Measurements from ENCODE around the gene SHISA9.

The SHISA9 gene

GRCh38 chr16:13042291-13042685 lies 140.9 kb downstream of the SHISA9 start:
- no peak overlapping the region for H3K4me3 ChIP-seq (ENCODE audit: low read depth, low read length)
- TF ChIP-seq CTCF (IDR thresholded peaks at IDR 0.05; ENCODE audit: low read depth, low read length) = no peak
- TF ChIP-seq POLR2A (IDR thresholded peaks at IDR 0.05; ENCODE audit: extremely low read depth, insufficient read length) = no peak
- no peak for TF ChIP-seq MYC (IDR thresholded peaks at IDR 0.05; ENCODE audit: low read depth, low read length)
- TF ChIP-seq MAX (IDR thresholded peaks at IDR 0.05; ENCODE audit: low read depth, low read length) = no peak
- DNase-seq (ENCODE audit: low read depth) = no peak

DNA sequence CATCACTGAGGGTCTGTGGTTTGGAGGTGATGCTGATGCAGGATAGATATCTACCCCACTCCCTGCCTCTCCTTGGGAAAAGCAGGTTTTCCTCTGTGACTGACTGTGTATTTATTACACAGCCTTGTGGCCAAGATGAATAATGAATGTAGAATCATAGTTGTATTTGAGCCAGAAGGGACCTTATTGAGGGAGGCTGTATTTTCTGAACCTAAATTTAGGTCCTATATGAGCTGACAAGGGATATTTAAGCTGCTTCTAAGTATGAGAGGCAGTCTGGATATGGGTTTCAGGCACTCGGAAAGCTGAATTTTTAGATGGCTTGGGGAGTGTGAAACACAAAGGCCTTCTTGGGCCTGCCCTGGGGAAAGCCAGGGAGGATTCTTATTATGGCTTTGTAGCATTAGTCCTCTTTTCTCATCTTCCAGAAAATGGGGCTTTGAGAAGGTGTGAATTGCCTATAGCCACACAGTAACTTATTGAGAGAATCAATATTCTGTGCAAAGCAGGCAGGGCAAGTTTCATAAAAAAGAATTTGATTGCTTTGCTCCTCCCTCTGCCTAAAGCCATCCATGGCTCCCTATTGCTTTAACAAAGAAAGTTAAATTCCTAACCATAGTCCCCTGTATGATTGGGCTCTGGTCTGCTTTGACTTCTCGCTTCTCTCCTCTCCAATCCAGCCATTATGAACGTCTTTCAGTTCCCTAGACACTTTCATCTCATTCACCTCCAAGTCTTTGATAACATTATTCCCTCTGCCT lies 144.8 kb downstream of the SHISA9 start:
- no peak overlapping the region for H3K4me3 ChIP-seq (ENCODE audit: low read depth, low read length)
- no peak for DNase-seq (ENCODE audit: low read depth)
- no peak for TF ChIP-seq CTCF (IDR thresholded peaks at IDR 0.05; ENCODE audit: low read depth, low read length)
- TF ChIP-seq POLR2A (IDR thresholded peaks at IDR 0.05; ENCODE audit: extremely low read depth, insufficient read length) = no peak
- no peak for TF ChIP-seq MYC (IDR thresholded peaks at IDR 0.05; ENCODE audit: low read depth, low read length)
- no peak for TF ChIP-seq MAX (IDR thresholded peaks at IDR 0.05; ENCODE audit: low read depth, low read length)

DNA sequence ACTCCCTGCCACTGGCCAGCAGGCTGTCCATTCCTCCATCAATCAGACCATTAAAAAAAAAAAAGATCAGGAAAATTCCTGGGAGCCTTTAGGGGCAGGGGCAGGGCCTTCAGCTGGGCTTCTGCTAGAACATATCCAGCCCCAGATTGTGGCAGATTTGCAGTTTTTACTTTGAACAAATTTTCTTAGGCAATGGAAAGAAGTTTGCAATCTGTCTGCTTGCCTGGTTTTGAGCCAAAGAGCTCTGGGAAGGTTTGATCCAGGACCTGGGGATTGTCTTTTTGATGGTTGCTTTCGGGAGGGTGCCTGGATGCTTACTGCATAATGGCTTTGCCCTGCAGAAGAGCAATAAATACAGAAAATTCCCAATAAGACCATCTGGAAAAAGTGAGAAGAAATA lies 145.9 kb downstream of the SHISA9 start:
- DNase-seq (ENCODE audit: low read depth) = no peak
- no peak for TF ChIP-seq MYC (IDR thresholded peaks at IDR 0.05; ENCODE audit: low read depth, low read length)
- H3K4me3 ChIP-seq (ENCODE audit: low read depth, low read length) = no peak overlapping the region

DNA sequence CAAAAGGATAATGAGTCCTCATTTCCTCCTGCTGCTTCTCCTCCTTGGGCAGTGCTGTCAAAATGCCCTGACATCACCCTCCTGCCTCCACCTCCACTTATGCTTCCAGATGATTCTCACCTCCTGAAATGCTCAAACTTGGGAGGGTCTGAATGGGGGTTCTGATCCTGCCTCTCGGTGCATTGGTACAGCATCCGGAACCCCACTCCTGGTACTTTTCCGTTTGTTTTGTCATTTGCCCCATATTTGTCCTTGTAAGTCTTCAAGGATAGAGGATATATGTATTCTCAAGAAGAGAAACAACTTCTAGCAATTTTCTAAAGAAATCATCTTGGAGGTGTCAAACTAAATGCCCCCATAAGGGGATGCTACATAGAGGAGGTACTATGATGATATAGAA lies 148.3 kb downstream of the SHISA9 start:
- TF ChIP-seq MYC (IDR thresholded peaks at IDR 0.05; ENCODE audit: low read depth, low read length) (no peak), POLR2A (IDR thresholded peaks at IDR 0.05; ENCODE audit: extremely low read depth, insufficient read length) (no peak), CTCF (IDR thresholded peaks at IDR 0.05; ENCODE audit: low read depth, low read length) (no peak), MAX (IDR thresholded peaks at IDR 0.05; ENCODE audit: low read depth, low read length) (no peak)
- H3K4me3 ChIP-seq (ENCODE audit: low read depth, low read length) = no peak overlapping the region
- no peak for DNase-seq (ENCODE audit: low read depth)

DNA sequence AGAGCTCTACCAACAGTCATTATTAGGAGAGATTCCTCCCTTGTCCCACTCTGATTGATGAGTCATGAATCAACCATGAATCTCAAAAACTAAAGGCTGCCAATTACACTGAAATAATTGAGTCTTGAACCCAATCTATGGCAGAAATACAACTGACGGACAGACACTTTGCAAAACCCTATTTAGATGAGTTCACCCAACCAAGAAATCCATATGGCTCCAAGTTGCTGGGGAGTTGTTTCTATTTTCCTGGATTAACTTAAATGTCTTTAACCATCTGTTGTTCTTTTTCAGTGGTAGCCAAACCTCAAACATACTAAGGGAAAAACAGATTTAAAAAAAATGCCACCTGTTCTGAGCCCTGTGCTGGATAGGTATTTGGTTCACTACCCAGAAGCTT lies 151.0 kb downstream of the SHISA9 start:
- TF ChIP-seq POLR2A (IDR thresholded peaks at IDR 0.05; ENCODE audit: extremely low read depth, insufficient read length) = no peak
- TF ChIP-seq MAX (IDR thresholded peaks at IDR 0.05; ENCODE audit: low read depth, low read length) = no peak
- no peak for TF ChIP-seq MYC (IDR thresholded peaks at IDR 0.05; ENCODE audit: low read depth, low read length)
- no peak for TF ChIP-seq CTCF (IDR thresholded peaks at IDR 0.05; ENCODE audit: low read depth, low read length)
- H3K4me3 ChIP-seq (ENCODE audit: low read depth, low read length) = no peak overlapping the region
- DNase-seq (ENCODE audit: low read depth) = no peak

DNA sequence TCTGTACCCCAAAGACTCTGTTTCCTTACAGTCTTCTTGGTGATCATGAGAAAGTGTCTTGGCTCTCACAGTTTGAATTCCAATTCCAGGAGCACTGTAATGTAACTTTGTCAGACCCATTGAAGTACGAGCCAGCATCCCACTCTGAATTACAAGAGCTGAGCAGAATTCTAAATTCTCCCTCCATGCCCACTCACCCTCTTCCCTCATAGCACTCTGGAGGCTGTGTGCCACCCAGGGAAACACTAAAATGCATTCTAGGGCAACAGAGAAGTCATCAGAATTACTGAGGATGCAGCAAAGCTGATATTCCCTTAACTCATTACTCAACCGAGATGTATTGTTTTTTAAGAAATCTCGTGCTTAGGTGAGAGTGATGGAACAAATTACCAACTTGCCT lies 154.1 kb downstream of the SHISA9 start:
- no peak for TF ChIP-seq MAX (IDR thresholded peaks at IDR 0.05; ENCODE audit: low read depth, low read length)
- TF ChIP-seq POLR2A (IDR thresholded peaks at IDR 0.05; ENCODE audit: extremely low read depth, insufficient read length) = no peak
- no peak for DNase-seq (ENCODE audit: low read depth)
- no peak overlapping the region for H3K4me3 ChIP-seq (ENCODE audit: low read depth, low read length)

GRCh38 chr16:13056607-13057006 lies 155.2 kb downstream of the SHISA9 start:
- no peak for DNase-seq (ENCODE audit: low read depth)

More at GRCh38 chr16:13056607-13057006, 155.2 kb downstream of the SHISA9 start:
- TF ChIP-seq POLR2A (IDR thresholded peaks at IDR 0.05; ENCODE audit: extremely low read depth, insufficient read length) (no peak), CTCF (IDR thresholded peaks at IDR 0.05; ENCODE audit: low read depth, low read length) (no peak), MAX (IDR thresholded peaks at IDR 0.05; ENCODE audit: low read depth, low read length) (no peak), MYC (IDR thresholded peaks at IDR 0.05; ENCODE audit: low read depth, low read length) (no peak)
- H3K4me3 ChIP-seq (ENCODE audit: low read depth, low read length) = no peak overlapping the region

All from NB4 (cell line).